IMR-90 (cell line): ENCODE data around the gene MUC5B.

Experiments used
- BHLHE40 ChIP-seq: fragments of 150-350 bp; IDR thresholded peaks from 2 replicates; pipeline ENCODE4 v1.6.1; 2016; ENCODE audit warnings: mild to moderate bottlenecking, low read depth, low read length
- CEBPB ChIP-seq: IDR thresholded peaks from 2 replicates; pipeline ENCODE4 v1.6.1; 2012; ENCODE audit warnings: low read depth, low read length, improper control_type of control experiment
- CHD1 ChIP-seq: IDR thresholded peaks from 2 replicates; pipeline ENCODE4 v1.6.1; 2012; ENCODE audit warnings: low read depth, low read length, improper control_type of control experiment
- CTCF ChIP-seq: conservative IDR thresholded peaks from 2 replicates; pipeline ENCODE4 v1.5.1; 2012; ENCODE audit warnings: mild to moderate bottlenecking, low read depth, low read length, improper control_type of control experiment
- ELK1 ChIP-seq: fragments of 150-350 bp; IDR thresholded peaks from 2 replicates; pipeline ENCODE4 v1.6.1; 2016; ENCODE audit warnings: low read depth, mild to moderate bottlenecking, low read length, moderate library complexity, borderline replicate concordance
- FOS ChIP-seq: fragments of 150-350 bp; IDR thresholded peaks from 2 replicates; pipeline ENCODE4 v1.6.1; 2016; ENCODE audit warnings: low read depth, low read length
- MXI1 ChIP-seq: IDR thresholded peaks from 2 replicates; pipeline ENCODE4 v1.6.1; 2012; ENCODE audit warnings: low read depth, mild to moderate bottlenecking, low read length, moderate library complexity, borderline replicate concordance
- POLR2A ChIP-seq: IDR thresholded peaks from 2 replicates; pipeline ENCODE4 v1.6.1; 2012; ENCODE audit warnings: mild to moderate bottlenecking, low read depth, low read length
- RAD21 ChIP-seq: IDR thresholded peaks from 2 replicates; pipeline ENCODE4 v1.6.1; 2012; ENCODE audit warnings: low read length, improper control_type of control experiment
- RFX5 ChIP-seq: IDR thresholded peaks from 2 replicates; pipeline ENCODE4 v1.8.0; 2012; ENCODE audit warnings: low read depth, mild to moderate bottlenecking, low read length, moderate library complexity
- SMC3 ChIP-seq: fragments of 150-350 bp; IDR thresholded peaks from 2 replicates; pipeline ENCODE4 v1.6.1; 2016; ENCODE audit warnings: low read depth, mild to moderate bottlenecking, antibody characterized with exemption, low read length, moderate library complexity
- USF2 ChIP-seq: fragments of 150-350 bp; IDR thresholded peaks from 2 replicates; pipeline ENCODE4 v1.6.1; 2017; ENCODE audit warnings: mild to moderate bottlenecking, antibody characterized with exemption, low read length, low read depth

DNA sequence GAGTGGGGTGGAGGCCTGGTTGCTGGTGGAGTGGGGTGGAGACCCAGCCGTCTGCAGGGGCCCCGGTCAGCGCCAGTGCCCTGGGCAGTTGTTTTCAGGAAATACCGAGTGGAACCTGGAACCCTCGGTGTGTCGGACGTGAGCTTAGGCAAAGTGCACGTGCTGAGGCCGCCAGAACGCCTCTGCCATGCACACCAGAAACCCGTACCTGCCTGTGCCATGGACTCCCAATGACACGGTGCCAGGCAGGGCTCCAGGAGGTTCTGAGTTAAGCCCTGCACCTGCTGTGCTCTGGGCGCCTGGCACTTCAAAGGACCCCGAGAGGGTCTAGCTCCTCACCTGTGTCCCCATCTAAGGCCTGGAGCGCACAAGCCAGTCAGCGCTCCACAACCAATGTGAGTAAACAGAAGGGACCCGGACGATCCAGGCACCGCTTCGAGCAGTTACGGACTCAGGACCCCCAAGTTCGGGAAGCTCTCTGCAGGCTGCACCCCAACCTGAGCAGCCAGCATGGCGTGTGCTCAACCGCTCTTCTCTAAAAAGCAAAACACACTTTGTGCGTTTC, 74.2 kb downstream of the MUC5B start:
- TF ChIP-seq CHD1 (no peak), ELK1 (no peak), CTCF (no peak), BHLHE40 (no peak), POLR2A (no peak), RAD21 (no peak), USF2 (no peak), SMC3 (no peak), MXI1 (no peak), CEBPB (no peak), RFX5 (no peak), FOS (no peak)
